ENCODE measurements around the gene VSTM2B.

The VSTM2B gene

DNA sequence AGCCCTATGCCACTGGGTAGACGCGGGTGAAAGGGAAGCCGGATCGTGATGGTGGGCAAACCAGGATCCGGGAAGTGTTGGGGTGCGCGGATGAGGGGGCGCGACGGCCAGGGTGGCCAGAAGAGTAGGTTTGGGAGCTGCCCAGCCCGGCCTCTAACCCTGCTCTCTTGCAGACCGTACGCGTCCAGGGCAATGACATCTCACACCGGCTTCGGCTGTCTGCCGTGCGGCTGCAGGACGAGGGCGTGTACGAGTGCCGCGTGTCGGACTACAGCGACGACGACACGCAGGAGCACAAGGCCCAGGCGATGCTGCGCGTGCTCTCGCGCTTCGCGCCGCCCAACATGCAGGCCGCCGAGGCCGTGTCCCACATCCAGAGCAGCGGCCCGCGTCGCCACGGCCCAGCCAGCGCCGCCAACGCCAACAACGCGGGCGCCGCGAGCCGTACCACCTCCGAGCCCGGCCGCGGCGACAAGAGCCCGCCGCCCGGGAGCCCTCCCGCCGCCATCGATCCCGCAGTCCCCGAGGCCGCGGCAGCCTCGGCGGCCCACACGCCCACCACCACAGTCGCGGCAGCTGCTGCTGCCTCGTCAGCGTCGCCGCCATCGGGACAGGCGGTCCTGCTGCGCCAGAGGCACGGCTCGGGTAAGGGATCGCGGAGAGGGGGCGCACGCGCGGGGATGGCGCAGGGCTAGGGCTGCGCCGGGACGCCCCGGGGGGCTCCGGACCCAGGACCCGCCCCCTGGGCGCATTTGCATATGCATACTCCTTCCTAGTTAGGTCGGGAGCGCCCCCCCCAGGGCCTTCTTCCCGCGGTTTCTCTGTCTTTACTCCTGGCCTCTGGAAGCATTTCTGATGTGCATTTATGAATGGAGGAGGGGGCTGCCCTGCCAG, 4.1 kb downstream of the VSTM2B start:
- in situ Hi-C loops (cut with MboI; ENCODE audit: low sequenced_read_pairs) = no loop called here

DNA sequence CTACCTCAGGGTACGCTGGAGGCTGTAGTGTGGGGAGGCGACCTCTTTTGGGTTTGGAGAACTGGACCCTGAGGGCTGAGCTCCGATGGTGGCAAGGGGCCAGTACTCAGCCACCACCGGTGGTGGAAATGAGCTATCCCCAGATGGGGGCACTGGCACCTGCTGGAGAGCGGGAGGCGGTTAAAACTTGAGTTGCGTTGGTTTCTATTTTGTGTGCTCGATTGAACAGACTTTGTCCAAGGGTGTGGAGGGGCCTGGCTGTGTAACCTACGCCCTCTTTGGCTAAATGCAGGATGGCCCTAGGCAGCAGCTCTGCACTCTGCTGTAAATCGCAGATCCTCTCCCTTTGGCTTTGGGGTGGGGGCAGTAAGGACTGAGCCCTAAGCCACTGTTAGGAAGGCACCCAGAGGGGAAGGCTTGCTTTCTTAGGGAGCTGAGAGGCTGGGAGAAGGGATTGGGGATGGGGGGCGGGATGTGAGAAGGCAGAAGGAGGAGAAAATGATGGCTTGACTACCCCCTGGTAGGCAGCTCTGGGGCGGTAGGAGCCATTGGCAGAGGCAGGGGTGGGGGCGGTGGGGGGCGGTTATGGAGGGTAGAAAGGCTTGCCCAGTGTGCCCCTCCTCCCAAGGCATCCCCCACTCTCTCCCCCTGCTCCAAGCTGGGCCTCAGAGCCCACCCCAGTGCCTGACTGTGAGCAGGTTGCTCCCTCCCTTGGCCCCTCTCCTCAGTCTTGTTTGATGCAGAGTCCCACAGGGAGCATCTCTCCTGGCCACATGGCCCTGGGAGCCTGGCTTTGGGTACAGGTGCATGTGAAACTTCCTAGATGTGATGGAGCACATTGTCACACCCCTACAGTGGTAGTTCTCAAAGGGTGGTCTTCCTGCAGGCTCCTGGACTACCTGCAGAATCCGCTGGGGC, 5.0 kb downstream of the VSTM2B start:
- in situ Hi-C loops (cut with MboI; ENCODE audit: low sequenced_read_pairs) = no loop called here

DNA sequence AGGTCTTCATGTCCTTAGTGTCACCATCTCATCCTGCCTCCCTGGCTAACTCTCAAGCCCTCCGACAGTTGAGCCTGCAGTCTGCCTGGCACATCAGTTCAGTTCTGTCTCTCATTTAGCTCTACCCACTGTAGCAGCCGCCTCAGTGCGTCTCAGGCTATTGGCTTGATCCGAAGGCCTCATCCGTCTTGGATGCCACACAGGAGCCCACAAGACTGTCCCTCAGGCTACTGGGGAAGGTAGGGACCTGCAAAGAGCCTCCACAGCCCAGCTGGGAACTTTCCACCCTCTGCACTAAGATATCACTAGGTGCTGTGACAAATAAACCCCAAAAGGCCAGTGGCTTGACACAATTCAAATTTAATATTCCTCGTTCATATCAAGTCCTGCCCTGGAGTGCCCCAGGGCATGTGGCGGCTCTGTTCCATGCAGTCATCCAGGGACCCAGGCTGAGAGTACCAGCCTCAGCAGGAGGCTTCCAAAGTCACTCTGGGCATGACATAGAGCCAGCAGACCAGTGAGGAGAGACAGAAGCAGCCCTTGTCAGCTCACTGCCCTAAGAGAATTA, 5.7 kb downstream of the VSTM2B start:
- in situ Hi-C loops (cut with MboI; ENCODE audit: low sequenced_read_pairs) = no loop called here

DNA sequence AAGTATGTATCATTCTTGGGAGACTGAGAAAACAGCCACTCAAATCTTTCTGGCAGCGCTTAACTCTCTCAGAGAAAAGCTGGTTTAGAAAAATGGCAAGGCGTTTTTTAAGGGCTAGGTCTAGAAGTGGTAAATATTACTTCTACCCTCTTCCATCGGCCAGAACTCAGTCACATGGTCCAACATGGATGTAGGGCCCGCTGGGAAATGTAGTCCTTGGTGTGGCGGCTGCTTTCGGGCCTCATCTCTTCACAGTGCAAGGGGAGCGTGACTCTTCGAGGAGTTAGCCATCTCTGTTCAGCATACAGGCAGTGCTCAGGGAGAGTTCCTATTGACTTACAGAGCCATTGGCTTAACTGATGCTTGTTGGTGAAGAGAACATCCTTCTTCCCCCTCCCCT, 6.3 kb downstream of the VSTM2B start:
- in situ Hi-C loops (cut with MboI; ENCODE audit: low sequenced_read_pairs) = no loop called here

DNA sequence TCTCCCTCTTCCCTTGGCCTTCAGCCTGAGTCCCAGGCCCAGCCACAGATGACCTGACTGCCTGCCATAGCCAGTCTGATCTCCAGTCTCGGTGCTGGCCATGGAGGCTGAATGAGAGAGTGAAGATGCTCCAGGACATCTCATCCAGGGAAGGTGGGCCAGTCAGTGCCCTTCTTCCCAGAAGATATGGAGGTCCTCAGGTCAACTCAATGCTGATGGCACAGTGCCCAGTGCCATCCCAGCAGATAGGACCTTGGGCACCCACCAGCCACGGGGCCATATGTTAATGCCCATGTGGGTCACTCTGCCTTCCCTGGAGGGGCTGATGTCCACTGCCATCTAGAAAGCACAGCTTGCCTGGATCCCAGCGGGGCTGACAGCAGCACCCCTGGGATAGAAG, 7.2 kb downstream of the VSTM2B start:
- in situ Hi-C loops (cut with MboI; ENCODE audit: low sequenced_read_pairs) = no loop called here

DNA sequence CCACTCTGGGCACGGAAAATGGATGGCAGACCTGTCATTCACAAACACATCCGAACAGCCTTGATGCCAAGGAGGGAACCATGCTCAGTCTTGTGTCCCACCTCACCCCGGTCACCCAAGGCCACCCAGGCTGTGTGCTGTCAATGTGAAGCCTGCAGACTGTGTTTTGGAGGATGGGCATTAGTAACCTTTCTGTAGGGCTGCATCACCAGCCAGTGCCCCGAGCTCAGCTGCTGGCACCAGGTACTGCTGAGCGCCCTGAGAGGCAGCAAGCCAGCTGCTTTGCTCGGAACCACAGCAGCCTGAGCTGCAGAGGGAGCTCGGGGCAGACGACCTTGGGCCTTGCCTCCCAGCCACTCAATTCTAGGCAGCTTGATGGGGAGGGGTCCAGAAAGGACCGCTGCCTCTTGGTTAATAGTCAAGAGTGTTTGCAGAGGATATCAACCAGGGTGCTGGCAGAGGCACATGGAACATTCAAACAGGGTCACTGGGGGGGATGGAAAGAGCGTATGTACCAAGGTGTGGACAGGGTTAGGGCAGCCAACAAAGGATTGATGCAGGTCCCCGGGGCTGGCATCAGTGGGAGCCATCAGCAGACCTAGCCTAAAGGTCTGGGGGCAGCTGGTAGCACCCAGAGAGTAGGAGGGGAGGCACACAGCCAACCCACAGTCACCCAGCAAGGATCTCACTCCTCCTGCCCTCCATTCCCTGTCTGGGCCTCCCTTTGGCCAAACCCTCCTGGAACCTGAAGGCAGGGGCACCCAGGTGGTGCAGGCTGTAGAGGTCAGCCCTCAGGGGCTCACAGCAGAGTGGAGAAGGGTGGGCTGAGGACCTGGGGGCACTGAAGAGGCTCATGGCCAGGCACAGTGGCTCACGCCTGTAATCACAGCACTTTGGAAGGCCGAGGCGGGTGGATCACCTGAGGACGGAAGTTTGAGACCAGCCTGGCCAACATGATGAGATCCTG, 8.1 kb downstream of the VSTM2B start:
- in situ Hi-C loops (cut with MboI; ENCODE audit: low sequenced_read_pairs) = no loop called here

DNA sequence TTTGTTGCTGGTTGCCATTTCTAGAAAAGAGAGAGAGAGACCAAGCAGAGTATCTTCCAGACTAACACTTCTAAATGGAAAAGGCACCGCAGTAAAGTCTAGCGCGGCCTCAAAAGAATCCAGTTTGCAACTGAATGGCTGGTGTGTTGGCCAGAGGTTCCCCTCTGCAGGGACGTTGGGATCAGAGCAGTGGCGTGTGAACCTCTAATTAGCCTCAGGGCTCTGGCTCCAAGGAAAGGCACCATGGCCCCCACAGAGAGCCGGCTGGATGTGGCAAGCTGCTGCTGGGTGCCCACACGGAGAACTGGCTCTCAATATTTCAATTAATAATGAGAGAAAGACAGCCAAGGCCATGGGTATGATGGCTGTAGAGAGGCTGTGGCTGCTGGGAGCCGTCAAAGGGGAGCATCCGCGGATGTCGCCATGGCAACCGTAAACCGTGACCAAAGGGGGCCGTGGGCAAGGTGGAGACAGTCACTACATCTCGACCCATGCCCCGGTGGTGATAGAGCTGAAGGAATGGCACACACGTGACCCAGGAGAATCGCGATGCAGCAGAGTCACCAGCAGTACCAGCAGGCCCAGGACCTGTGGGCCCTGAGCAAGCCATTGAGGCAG, 9.5 kb downstream of the VSTM2B start:
- in situ Hi-C loops (cut with MboI; ENCODE audit: low sequenced_read_pairs) = no loop called here

DNA sequence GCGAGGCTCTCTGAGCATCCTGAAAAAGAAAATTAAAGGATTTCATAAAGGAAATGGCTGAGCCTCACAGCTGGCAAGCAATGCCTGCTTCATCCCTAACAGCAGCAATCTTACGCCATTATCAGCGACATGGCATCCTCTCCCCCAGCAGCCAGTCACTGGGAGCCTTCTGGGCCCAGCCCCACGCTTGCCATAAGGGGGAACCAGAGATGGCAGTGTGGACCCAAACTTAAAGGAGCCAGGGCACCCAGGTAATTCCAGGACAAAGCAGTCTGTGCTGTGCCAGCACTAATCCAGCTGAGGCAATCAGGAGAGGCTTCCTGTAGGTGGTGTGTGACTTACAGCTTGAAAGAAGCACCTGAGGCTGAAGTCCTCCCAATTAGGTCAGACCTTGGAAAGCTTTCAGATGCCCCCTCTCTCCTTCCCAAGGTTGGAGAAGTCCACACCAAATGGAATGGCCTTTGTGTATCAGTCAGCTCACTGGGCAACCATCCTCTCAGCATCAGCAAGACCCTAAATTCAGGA, 10.3 kb downstream of the VSTM2B start:
- in situ Hi-C loops (cut with MboI; ENCODE audit: low sequenced_read_pairs) = no loop called here

DNA sequence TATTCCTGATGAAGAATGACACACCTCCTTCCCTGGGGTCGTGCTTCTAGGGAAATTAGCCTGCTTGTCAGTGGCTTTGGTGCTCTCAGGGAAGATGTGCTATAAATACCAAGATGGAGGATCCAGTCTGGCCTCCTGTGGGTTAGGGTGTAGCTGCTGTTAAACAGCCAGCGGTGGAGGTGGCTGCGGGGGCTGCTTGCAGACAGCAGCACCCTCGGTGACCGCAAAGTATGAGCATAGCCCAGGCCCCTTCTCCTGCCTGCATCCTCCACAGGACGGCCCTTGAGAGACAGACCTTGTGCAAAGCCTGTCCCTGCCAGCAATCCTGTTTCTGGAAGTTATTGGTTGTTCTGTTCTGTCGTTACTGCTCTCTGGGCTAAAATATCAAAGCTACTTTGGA, 11.4 kb downstream of the VSTM2B start:
- in situ Hi-C loops (cut with MboI; ENCODE audit: low sequenced_read_pairs) = no loop called here

DNA sequence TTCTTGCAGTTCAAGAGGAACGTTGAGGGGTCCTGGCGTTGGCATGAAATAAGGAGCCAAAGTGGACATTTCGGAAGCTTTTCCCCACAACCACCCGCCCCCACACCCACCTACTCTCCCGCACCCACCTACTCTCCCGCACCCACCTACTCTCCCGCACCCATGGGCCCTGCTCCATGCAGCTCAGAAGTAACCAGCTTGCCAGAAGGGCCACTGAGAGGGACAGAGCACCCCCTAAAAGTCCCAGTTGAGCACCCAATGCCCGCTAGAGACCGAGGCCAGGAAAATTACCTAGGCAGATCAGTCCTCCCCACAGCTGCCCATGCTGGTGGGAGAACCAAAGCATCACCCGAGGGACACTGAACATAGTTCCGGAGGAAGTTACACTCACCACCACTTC, 11.8 kb downstream of the VSTM2B start:
- in situ Hi-C loops (cut with MboI; ENCODE audit: low sequenced_read_pairs) = no loop called here

DNA sequence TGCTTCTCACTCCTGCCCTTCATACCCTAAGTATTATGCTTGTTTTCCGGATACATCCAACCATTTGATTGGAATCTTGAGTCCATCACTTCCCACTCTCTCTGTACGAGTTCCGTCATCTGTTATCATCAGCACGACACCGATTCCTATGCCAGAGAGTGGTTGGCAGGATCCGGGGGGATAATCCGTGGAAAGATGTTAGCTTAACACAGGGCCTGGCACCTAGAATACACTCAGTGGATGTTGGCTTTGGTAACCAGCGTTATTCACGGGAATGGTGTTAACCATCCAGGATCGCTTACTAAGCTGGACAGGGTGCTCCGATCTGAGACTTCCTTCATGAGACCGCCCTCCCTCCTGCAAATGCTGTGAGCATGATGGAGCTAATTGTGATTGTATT, 12.4 kb downstream of the VSTM2B start:
- in situ Hi-C loops (cut with MboI; ENCODE audit: low sequenced_read_pairs) = no loop called here

DNA sequence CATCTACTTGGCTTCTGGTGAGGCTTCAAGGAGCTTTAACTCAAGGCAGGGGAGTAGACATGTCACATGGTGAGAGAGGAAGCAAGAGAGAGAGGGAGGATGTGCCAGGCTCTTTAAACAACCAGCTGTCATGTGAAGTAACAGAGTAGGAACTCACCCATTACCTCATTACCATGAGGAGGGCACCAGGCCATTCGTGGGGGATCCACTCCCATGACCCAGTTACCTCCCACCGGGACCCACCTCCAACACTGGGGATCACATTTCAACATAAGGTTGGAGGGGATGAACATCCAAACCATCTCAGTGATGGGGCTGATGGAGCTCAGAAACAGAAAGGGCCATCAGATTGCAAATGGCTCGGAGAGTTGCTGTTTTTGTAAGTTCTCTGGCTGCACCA, 12.9 kb downstream of the VSTM2B start:
- in situ Hi-C loops (cut with MboI; ENCODE audit: low sequenced_read_pairs) = no loop called here

DNA sequence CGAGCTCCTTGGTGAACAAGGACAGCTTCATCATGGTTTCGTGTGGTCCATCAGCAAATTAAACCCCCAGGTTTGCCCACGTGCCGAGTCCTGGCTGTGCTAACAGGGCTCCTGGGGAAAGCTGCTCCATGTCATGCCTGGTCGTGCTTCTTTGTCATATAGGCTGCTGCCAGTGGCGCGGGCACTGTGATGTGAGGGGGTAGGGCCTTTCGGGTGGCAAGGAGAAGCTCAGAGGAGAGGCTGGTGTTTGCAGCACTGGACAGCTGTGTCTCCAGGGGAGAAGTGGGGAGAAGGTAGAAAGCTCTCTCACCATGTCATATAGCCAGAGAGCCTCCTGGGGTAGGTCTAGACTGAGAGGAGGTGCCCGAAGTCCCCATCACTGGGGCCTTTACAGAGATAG, 13.3 kb downstream of the VSTM2B start:
- in situ Hi-C loops (cut with MboI; ENCODE audit: low sequenced_read_pairs) = no loop called here

DNA sequence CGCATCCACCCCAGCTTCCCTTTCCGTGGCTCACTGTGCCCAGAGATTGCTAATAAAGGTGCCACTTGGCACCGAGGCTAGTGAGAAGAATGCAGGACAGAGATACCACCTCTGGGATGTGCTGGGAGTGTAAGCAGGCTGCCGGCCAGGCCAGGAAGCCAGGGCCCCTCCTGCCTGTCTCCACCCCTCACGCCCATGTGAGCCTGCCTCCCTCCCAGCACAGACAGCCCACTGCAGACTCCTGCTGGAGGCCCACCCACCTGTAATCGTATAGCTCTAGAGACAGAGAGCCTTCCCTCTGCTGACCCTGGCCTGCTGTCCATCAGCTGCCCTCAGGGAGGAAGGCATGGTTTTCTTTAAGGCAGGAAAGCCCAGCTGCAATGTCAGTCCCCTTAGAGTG, 13.9 kb downstream of the VSTM2B start:
- in situ Hi-C loops (cut with MboI; ENCODE audit: low sequenced_read_pairs) = no loop called here

DNA sequence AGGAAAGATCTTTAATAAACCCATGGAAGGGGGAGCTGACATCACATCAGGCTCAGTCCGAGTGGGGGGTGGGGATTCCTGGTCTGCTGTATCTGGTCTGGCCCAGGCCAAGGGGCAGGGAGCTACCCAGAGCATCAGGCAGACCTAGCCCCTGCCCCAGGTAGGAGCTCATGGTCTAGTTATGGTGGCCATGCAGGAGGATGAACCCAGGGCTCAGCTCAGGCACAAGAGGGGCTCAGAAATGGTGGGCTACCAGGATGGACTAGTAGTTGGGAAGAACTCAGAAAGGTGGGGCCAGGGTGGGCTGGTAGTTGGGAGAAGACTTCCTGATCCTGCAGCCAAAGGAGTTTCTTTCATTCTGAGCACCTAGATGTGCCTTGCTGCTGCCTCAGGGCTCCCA, 14.3 kb downstream of the VSTM2B start:
- in situ Hi-C loops (cut with MboI; ENCODE audit: low sequenced_read_pairs) = no loop called here

DNA sequence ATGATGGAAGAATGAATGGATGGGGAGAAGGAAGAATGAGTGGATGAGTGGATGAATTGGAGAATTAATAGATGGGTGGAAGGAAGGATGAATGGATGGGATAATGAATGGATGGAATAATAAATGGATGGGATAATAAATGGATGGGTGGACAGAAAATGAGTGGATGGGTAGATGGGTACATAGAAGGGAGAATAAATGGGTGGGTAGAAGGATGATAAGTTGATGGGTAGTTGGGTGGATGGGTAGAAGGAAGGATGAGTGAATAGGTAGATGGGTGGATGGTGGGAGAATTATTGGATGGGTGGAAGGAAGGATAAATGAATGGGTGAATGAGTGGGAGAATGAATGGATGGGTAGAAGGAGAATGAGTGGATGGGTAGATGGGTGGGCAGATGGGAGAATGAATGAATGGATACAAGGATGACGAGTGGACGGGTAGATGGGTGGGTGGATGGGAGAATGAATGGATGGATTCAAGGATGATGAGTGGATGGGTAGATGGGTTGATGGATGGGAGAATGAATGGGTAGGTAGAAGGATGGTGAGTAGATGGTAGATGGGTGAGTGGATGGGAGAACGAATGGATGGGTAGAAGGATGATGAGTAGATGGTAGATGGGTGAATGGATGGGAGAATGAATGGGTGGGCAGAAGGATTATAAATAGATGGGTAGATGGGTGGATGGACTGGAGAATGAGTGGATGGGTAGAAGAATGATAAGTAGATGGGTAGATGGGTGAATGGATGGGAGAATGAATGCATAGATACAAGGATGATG, 15.9 kb downstream of the VSTM2B start:
- in situ Hi-C loops (cut with MboI; ENCODE audit: low sequenced_read_pairs) = no loop called here

DNA sequence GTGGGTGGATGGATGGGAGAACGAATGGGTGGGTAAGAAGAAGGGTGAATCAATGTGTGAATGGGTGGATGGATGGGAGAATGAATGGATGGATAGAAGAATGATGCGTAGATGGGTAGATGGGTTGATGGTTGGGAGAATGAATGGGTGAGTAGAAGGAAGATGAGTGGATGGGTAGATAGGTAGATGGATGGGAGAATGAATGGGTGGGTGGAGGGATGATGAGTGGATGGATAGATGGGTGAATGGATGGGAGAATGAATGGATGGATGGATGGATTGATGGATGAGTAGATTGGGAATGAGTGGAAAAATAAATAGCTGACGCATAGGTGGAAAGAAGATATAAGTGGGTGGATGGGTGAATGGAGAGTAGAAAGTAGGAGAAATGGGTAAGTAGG, 16.5 kb downstream of the VSTM2B start:
- in situ Hi-C loops (cut with MboI; ENCODE audit: low sequenced_read_pairs) = no loop called here

DNA sequence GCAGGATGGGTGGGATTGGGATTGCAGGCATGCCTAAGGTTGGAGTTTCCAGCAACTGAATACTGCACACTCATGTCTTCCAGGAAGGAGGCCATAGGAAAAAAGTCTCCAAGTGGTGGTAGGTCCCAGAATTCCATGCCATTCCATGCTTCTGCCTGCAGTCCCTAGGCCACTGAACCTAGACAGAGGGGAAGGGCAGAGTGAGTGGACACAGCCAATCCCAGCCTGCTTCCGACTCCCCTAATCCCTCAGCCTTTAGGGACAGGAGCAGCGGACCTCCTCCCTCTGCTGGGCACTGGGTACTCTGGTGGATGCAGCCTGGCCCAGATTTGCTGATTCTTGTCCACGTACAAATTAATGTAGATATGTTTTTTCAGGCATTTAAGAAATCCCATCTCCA, 17.0 kb downstream of the VSTM2B start:
- in situ Hi-C loops (cut with MboI; ENCODE audit: low sequenced_read_pairs) = no loop called here

DNA sequence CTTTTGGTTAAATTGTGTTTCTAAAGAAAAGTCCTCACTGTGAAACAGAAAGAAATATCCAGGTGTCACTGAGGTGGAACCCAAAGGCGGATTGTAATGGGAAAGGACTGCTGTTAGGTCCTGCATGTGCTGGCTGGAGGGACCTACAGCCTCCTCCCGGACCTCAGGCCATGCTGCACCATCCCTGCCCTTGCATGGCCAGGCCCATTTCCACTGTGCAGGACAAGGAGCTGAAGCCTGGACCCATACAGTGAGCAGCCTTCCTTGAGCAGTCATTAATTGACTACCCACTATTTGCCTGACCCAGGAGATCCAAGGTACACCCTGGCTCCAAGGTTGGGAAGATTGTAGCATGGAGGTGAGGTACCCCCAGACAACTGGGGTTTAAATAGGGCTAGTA, 17.6 kb downstream of the VSTM2B start:
- in situ Hi-C loops (cut with MboI; ENCODE audit: low sequenced_read_pairs) = no loop called here

Measured in hTERT RPE-1 (cell line).